ENCODE measurements around the gene SYNGR1.

DNA sequence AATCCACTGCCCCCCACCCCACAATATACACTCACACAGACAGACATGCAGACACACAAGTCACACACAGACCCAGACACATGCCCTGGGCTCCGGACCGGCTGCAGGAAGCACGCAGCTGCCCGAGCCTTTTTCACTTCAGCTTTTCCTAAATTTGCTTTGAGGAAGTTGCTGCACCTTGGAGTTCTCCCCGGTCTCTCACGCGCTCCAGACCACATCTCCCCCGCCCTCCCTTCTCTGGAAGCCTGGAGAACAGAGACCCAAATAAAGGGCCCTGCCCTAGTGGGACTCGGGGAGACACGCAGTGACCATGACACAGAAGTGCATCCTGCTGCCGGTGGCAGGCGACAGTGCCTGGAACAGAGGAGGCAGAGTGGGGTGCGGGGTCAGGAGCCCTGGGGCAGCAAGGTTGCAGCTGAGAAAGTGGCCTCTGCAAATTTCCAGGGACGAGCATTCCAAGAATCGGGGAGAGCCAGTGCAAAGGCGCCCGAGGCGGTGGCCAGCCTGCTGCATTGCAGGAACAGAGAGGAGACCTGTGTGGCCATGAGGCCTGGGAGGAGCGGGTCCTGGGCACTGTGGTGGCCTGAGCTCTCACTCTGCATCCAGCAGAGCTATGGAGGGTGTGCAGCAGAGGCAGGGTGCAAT is 49.5 kb upstream of the SYNGR1 start:
- TF ChIP-seq, protein P1, sequence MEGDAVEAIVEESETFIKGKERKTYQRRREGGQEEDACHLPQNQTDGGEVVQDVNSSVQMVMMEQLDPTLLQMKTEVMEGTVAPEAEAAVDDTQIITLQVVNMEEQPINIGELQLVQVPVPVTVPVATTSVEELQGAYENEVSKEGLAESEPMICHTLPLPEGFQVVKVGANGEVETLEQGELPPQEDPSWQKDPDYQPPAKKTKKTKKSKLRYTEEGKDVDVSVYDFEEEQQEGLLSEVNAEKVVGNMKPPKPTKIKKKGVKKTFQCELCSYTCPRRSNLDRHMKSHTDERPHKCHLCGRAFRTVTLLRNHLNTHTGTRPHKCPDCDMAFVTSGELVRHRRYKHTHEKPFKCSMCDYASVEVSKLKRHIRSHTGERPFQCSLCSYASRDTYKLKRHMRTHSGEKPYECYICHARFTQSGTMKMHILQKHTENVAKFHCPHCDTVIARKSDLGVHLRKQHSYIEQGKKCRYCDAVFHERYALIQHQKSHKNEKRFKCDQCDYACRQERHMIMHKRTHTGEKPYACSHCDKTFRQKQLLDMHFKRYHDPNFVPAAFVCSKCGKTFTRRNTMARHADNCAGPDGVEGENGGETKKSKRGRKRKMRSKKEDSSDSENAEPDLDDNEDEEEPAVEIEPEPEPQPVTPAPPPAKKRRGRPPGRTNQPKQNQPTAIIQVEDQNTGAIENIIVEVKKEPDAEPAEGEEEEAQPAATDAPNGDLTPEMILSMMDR (IDR thresholded peaks at IDR 0.05; ENCODE audit: low read depth, low read length) = peak; percentile 42
- TF ChIP-seq EZH2phosphoT487 (IDR thresholded peaks at IDR 0.05; ENCODE audit: low read depth) = no peak

Measured in OCI-LY3 (cell line).